Fibroblast of lung (primary cell): ENCODE data around the gene BIRC7. TPM values are rescaled to one million over a fixed set of nuclear protein-coding genes. Genes with fewer than 3 reads are reported as not detected.

Source experiments
- DNase-seq, 2 donors: peaks; one replicate each; pipeline versions ENCODE4 v3.0.0 to v3.0.0-alpha.2; 2010; ENCODE audit warnings: low read depth in 2 of 2
- H2AFZ ChIP-seq: 2 replicates; pipeline ENCODE4 v1.5.1; 2012; ENCODE audit warnings: low read length, control low read depth, inconsistent platforms
- H3K27ac ChIP-seq: 2 replicates; pipeline ENCODE4 v1.5.1; 2011; ENCODE audit warnings: low read length, control low read depth; ENCODE audit not compliant: insufficient read depth
- H3K27me3 ChIP-seq: 2 replicates; pipeline ENCODE4 v1.5.1; 2011; ENCODE audit warnings: mild to moderate bottlenecking, low read length; ENCODE audit not compliant: control insufficient read depth, insufficient read depth
- H3K36me3 ChIP-seq: 2 replicates; pipeline ENCODE4 v1.5.1; 2011; ENCODE audit warnings: low read length; ENCODE audit not compliant: control insufficient read depth, insufficient read depth
- H3K4me1 ChIP-seq: 2 replicates; pipeline ENCODE4 v1.5.1; 2011; ENCODE audit warnings: low read length; ENCODE audit not compliant: control insufficient read depth, insufficient read depth; ENCODE audit errors: extremely low read depth
- H3K4me2 ChIP-seq: 2 replicates; pipeline ENCODE4 v1.5.1; 2011; ENCODE audit warnings: low read length, control low read depth; ENCODE audit not compliant: insufficient read depth; ENCODE audit errors: extremely low read depth
- H3K4me3 ChIP-seq, 4 experiments: fragments of 200-600 bp in 1 of 4; sonication (generic) in 1 of 4; replicated peaks in 1 of 4; 2 replicates each; pipeline ENCODE4 v1.5.1; 2011 to 2016; ENCODE audit warnings: low read length in 4 of 4, low read depth in 3 of 4, mild to moderate bottlenecking in 3 of 4, control low read depth in 2 of 4, inconsistent platforms in 1 of 4, mixed read lengths in 1 of 4; ENCODE audit not compliant: insufficient read depth in 1 of 4; ENCODE audit errors: control extremely low read depth in 1 of 4
- H3K79me2 ChIP-seq: 2 replicates; pipeline ENCODE4 v1.5.1; 2012; ENCODE audit warnings: mild to moderate bottlenecking, low read length, inconsistent platforms; ENCODE audit not compliant: control insufficient read depth, insufficient read depth
- H3K9ac ChIP-seq: 2 replicates; pipeline ENCODE4 v1.5.1; 2011; ENCODE audit warnings: mild to moderate bottlenecking, low read length, control low read depth; ENCODE audit not compliant: insufficient read depth
- H3K9me3 ChIP-seq: 2 replicates; pipeline ENCODE4 v1.5.1; 2012; ENCODE audit warnings: low read depth, low read length; ENCODE audit not compliant: control insufficient read depth, insufficient read depth
- H4K20me1 ChIP-seq: 2 replicates; pipeline ENCODE4 v1.5.1; 2011; ENCODE audit warnings: low read length; ENCODE audit not compliant: control insufficient read depth, insufficient read depth; ENCODE audit errors: extremely low read depth
- CTCF ChIP-seq, 2 donors: IDR thresholded peaks in 1 of 2; conservative IDR thresholded peaks in 1 of 2; 1 replicate in 1 of 2; 2 replicates in 1 of 2; pipeline ENCODE4 v1.5.1; 2011 to 2012; ENCODE audit warnings: low read length in 2 of 2, control low read depth in 1 of 2, inconsistent platforms in 1 of 2, low read depth in 1 of 2, mild to moderate bottlenecking in 1 of 2
- EZH2 ChIP-seq: IDR thresholded peaks from 2 replicates; pipeline ENCODE4 v1.5.1; 2012; ENCODE audit warnings: low read length, control low read depth, mild to moderate bottlenecking; ENCODE audit errors: missing control alignments
- polyA plus RNA-seq, 2 donors: library from polyadenylated mRNA; depleted of rRNA in 1 of 2; stranded (reverse) in 1 of 2; unstranded in 1 of 2; fragments of >200 nt; gene quantifications; 2 replicates each; pipeline ENCODE4 v1.2.1, GENCODE V29; 2011 to 2012; ENCODE audit warnings: missing spikeins in 1 of 2
- total RNA-seq: library from RNA; depleted of rRNA; stranded (reverse); fragments of >200 nt; gene quantifications from 2 replicates; pipeline ENCODE4 v1.2.1, GENCODE V29; 2014

The BIRC7 gene
- total and polyA plus RNA-seq, 2 donors (not counting 1 experiment from before 2014, with no cell fraction given), result not detected

DNA sequence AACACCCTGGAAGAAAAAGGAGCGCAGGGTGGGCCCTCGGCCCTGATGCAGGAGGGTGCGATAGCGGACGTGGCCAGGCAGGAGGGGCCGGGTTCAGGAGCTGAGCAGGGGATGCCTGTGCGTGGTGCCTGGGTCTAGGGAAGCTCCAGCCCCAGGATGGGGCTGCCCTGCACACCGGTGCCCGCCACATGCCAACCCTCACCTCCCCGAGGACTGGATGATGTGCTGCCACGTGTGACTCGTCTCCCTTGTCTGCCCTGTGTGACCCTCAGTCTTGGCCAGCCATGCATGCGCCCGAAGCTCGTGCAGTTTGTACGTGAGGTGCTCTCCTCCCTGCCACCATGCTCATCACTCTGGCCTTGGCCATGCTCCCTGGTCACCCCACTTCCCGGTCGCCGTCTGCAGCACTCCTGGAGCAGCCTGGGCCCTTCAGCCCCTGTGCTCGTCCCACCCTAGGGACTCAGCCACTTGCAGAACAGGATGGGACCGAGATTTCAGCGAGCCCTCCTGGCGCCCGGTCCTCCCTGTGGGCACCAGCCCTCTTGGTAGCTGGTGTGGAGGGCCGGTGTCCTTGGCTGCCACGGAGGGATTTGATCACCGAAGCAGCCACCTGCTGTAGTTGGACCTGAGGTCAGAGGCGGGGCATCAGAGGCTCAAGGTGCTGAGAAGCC, 53.0 kb downstream of the BIRC7 start:
- no peak for TF ChIP-seq EZH2
- TF ChIP-seq CTCF (conservative IDR thresholded peaks at IDR 0.05 in 1 of 2, IDR thresholded peaks at IDR 0.05 in 1 of 2; ENCODE audit: low read depth in 1 of 2, low read length in 2 of 2), result no peak
- peaks cover 22% of the 10 kb centered on the region for H3K36me3 ChIP-seq

GRCh38 chr20:63289311-63290135, 53.8 kb downstream of the BIRC7 start:
- Histone ChIP-seq H3K27me3 (no peaks in the 10 kb centered on the region), H2AFZ (no peak overlapping the region), H3K4me1 (no peaks in the 10 kb centered on the region), H4K20me1 (no peaks in the 10 kb centered on the region), H3K79me2 (no peaks in the 10 kb centered on the region), H3K4me3 (no peak overlapping the region), H3K9me3 (no peaks in the 10 kb centered on the region), H3K27ac (no peak overlapping the region), H3K36me3 (peaks cover 20% of the 10 kb centered on the region), H3K4me2 (no peak overlapping the region), H3K9ac (no peak overlapping the region)
- no peak for DNase-seq
- TF ChIP-seq EZH2 (no peak), CTCF (conservative IDR thresholded peaks at IDR 0.05 in 1 of 2, IDR thresholded peaks at IDR 0.05 in 1 of 2; ENCODE audit: low read depth in 1 of 2, low read length in 2 of 2) (no peak)

More for the DNA sequence above, 53.0 kb downstream of the BIRC7 start:
- no peaks in the 10 kb centered on the region for H3K9me3 ChIP-seq
- H2AFZ ChIP-seq, result no peak overlapping the region
- no peak for DNase-seq
- H3K4me2 ChIP-seq, result no peak overlapping the region
- H3K4me1 ChIP-seq, result no peaks in the 10 kb centered on the region
- H3K27me3 ChIP-seq, result no peaks in the 10 kb centered on the region
- H4K20me1 ChIP-seq, result no peaks in the 10 kb centered on the region
- H3K79me2 ChIP-seq, result no peaks in the 10 kb centered on the region
- no peak overlapping the region for H3K9ac ChIP-seq
- no peak overlapping the region for H3K4me3 ChIP-seq
- no peak overlapping the region for H3K27ac ChIP-seq

Other genes with a start within 250 kb of the BIRC7 start
- gene BHLHE23, start 228.9 kb upstream of the BIRC7 start, total RNA-seq, result not detected in 2 replicates
- not detected in 2 replicates for gene BHLHE23, start 228.9 kb upstream of the BIRC7 start, polyA plus RNA-seq
- 12.8 and 16.3 TPM in 2 replicates for gene YTHDF1, start 19.8 kb upstream of the BIRC7 start, total RNA-seq
- 25.9 and 29.2 TPM in 2 replicates for gene YTHDF1, start 19.8 kb upstream of the BIRC7 start, polyA plus RNA-seq
- not detected in 2 replicates for gene NKAIN4, start 18.6 kb downstream of the BIRC7 start, total RNA-seq
- gene NKAIN4, start 18.6 kb downstream of the BIRC7 start, polyA plus RNA-seq, result not detected in 2 replicates
- gene ARFGAP1, start 36.9 kb downstream of the BIRC7 start, total RNA-seq, result 35.2 and 42.9 TPM in 2 replicates
- gene ARFGAP1, start 36.9 kb downstream of the BIRC7 start, polyA plus RNA-seq, result 33.1 and 37.6 TPM in 2 replicates
- not detected in 2 replicates for gene COL20A1, start 57.3 kb downstream of the BIRC7 start, total RNA-seq
- not detected in 2 replicates for gene COL20A1, start 57.3 kb downstream of the BIRC7 start, polyA plus RNA-seq
- not detected in 2 replicates for gene CHRNA4, start 125.4 kb downstream of the BIRC7 start, total RNA-seq
- gene CHRNA4, start 125.4 kb downstream of the BIRC7 start, polyA plus RNA-seq, result not detected in 2 replicates
- not detected in 2 replicates for gene KCNQ2, start 236.8 kb downstream of the BIRC7 start, total RNA-seq
- not detected in 2 replicates for gene KCNQ2, start 236.8 kb downstream of the BIRC7 start, polyA plus RNA-seq